GM06990 (cell line): ENCODE data around the gene ABLIM3.

Experiments used
- DNase-seq: peaks from one replicate; pipeline ENCODE4 v3.0.0-alpha.2; 2011; ENCODE audit not compliant: insufficient read length; ENCODE audit errors: extremely low read depth
- H3K27me3 ChIP-seq: replicated peaks from 2 replicates; pipeline ENCODE4 v1.6.0; 2011; ENCODE audit warnings: low read length; ENCODE audit not compliant: control insufficient read depth, insufficient read depth
- H3K36me3 ChIP-seq: 2 replicates; pipeline ENCODE4 v1.5.1; 2011; ENCODE audit warnings: low read length; ENCODE audit not compliant: control insufficient read depth, insufficient read depth
- H3K4me3 ChIP-seq: replicated peaks from 2 replicates; pipeline ENCODE4 v1.5.1; 2011; ENCODE audit warnings: low read depth, mild to moderate bottlenecking, control low read depth, low read length
- CTCF ChIP-seq: IDR thresholded peaks from 2 replicates; pipeline ENCODE4 v1.5.1; 2011; ENCODE audit warnings: low read length, control low read depth, mild to moderate bottlenecking, inconsistent platforms; ENCODE audit not compliant: insufficient read depth, poor library complexity, severe bottlenecking

Gene ABLIM3

DNA sequence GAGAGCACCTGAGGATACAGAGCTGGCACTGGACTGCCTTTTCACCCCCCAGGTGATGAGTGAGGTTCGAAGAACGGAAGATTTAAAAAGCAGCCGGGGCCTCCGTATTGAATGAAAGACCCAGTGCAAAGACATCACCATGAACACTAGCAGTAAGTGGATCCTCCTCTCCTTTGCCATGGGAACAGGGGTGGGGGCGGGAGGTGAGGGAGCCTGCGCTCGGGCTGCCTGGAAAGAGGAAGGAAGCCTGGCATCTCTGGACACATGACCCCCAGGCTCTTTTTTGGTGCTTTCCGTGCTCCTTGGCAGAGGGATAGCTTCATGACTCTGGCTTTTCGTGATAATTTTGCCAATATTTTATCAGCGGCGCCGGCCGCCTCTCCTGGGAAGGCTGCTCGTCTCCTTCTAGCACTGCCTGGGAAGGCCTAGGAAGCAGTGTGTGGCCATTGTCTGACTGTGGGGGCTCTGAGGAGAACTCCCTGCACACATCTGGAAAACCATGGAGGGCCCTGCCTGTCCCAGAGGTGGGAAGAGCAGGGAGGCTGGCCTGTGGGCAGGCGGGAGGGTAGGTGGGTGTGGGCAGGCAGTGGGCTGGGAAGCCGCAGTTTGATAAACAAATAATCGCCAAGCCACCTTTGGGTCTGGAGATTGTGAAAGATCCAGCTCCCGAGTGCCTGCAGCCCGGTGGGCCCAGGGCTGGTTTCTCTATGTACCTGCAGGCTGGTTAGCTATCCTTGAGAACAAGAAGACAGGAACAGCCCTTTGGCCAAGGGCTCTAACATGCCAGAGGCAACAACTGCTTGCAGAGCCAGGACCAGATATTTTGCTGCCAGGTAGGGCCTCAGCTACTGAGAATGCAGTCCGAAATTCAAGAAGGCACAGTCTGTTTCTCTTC, 911 bp downstream of the ABLIM3 start:
- no peak for TF ChIP-seq CTCF
- DNase-seq, result no peak
- Histone ChIP-seq H3K4me3 (no peak overlapping the region), H3K36me3 (no peaks in the 10 kb centered on the region), H3K27me3 (no peaks in the 10 kb centered on the region; the same call in 1 of the 2 replicates)

- TF ChIP-seq CTCF, result no peak
- DNase-seq, result no peak
- H3K36me3 ChIP-seq, result no peaks in the 10 kb centered on the region
- H3K4me3 ChIP-seq, result no peak overlapping the region
- no peaks in the 10 kb centered on the region; the same call in 1 of the 2 replicates for H3K27me3 ChIP-seq
Observed at GRCh38 chr5:149143470-149143869, 2.2 kb downstream of the ABLIM3 start.

GRCh38 chr5:149144637-149145036, 3.3 kb downstream of the ABLIM3 start:
- H3K27me3 ChIP-seq, result no peaks in the 10 kb centered on the region; the same call in none of the 2 replicates
- no peak for DNase-seq
- H3K4me3 ChIP-seq, result no peak overlapping the region
- H3K36me3 ChIP-seq, result no peaks in the 10 kb centered on the region
- no peak for TF ChIP-seq CTCF

DNA sequence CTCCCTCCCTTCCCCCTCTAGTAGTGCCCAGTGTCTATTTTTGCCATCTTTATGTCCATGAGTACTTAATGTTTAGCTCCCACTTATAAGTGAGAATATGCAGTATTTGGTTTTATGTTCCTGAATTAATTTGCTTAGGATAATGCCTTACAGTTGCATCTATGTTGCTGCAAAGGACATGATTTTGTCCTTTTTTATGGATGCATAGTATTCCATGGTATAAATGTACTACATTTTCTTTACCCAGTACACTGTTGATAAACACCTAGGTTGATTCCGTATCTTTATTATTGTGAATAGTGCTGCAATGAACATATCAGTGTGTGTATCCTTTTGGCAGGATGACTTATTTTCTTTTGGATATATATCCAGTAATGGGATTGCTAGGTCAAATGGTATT, 3.8 kb downstream of the ABLIM3 start:
- no peak overlapping the region for H3K4me3 ChIP-seq
- no peaks in the 10 kb centered on the region; the same call in none of the 2 replicates for H3K27me3 ChIP-seq
- no peak for DNase-seq
- no peaks in the 10 kb centered on the region for H3K36me3 ChIP-seq
- no peak for TF ChIP-seq CTCF

GRCh38 chr5:149147676-149148075, 6.4 kb downstream of the ABLIM3 start:
- H3K4me3 ChIP-seq, result no peak overlapping the region
- H3K27me3 ChIP-seq, result no peaks in the 10 kb centered on the region; the same call in none of the 2 replicates
- H3K36me3 ChIP-seq, result no peaks in the 10 kb centered on the region
- no peak for DNase-seq
- TF ChIP-seq CTCF, result no peak
